ENCODE data around the gene ATXN7L1.

Gene ATXN7L1

DNA sequence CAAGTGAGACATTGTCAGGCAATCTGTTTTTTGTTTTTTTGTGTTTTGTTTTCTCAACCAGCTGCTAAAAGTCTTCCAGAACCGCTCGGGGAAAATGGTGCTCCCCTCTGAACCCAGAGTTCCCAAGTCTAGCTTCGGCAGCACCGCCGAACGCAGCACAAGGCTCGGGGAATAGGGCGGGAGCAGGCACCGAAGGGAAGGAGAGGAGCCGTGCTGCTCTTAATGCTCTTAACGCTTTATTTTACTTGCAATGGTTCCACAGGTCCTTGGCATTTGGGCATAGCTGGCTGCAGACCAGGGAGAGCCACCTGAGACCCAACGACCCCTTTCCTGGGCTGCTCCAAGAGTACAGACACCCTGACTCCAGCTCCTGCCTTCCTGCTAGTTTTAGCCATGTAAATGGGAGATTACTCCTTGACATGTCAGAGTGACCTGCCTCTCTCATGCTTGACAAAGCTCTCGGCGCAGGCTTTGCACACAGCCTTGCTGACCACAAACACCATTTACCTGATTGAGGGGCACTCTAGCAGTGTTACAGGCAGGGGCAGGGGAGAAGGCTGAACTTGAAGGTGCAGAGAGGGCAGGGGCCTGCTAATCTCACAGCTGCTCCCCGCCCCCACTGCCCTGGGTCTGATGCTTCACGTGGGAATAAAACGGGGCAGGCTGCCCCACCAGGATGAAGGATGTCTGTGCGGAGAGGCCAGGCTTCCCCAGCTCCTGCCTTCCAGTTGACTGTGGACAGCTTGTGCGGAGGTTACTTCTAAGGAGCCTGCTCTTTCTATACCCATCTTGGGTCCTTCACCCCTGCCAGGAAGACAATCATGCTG, 236.5 kb downstream of the ATXN7L1 start:
- DNase-seq = peak; percentile 84

DNA sequence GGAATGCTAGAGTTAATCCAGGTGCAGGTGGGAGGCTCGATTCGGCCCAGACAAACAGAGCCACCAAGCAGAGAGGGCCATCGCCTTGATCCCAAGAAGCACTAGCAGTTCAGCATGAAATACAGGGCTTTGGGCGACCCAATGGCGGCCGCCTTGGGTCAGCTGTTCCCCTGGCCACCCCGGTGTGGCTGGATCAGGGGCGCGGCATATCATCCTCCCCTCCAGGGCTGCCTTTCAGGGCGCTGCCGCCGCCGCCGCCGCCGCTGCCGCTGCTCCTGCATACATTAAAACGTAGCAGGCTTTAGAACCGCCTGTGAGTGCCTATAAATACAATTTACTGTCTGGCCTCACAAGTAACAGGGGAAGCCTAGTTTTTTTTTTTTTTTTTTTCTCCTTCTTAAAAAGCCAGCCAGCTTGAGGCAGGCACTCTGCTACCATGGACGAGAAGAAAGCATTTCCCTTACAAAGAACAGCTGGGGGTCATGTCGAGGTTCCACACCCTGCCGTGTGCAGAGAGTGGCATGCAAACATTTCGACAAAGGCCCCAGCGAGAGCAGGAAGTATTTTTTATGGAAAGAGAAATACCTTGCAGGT, 237.4 kb downstream of the ATXN7L1 start:
- DNase-seq = peak; percentile 96

DNA sequence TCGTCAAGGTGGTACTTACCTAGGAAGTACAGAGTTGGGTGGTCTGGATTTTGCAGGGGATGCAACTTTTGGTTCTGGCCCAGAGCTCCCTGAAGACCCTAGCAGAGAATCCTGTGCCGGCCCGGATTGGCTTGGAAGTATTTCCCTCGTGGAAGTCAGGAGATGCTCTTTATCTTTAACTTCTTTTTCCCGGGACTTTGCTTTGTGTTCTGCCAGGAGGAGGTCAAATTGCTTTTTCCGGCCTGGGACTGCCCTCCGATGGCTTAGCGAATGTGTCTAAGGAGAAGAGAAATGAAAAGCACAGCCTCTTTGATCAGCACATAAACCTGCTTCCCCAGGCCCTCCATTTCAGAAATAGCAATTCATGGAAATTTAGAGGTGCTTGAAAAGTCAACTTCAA, 238.1 kb downstream of the ATXN7L1 start:
- DNase-seq = peak; percentile 76

DNA sequence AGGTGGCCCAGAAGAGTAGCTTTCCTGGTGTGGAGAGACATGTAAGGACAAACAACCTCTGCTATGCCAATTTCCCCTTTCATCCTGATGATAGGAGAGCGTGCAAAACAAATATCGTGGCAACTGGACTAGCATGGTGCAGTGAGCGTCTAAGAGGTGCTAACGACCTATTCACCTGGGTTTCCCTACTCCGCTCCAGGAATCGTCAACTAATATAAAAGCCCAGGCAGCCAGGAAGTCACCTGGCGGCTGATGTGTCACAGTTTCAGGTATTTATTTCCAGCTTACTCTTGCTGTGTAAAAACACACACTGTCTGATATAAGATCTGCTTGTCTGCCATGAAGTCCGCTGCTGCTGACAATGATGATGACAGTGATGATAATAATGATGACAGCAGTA, 238.6 kb downstream of the ATXN7L1 start:
- peak; percentile 78 for DNase-seq

DNA sequence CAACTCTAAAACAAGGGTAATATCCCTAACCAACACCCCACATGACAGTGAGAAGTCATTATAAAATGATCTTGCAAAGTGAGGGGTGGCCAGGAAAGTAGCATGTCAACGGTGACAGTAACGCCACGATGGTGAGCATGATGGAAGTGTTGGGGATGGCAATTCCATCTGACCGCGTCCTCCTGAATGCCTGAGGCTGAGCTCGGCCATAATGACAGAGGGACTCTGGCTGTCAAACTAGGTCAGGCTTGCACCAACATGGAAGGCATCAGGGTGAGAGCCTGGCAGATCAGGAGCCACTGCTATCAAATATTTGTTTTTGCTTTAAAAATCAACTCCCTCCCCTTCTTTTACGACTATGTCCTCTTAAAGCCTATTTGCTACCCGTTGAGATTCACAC, 239.4 kb downstream of the ATXN7L1 start:
- no peak for DNase-seq

DNA sequence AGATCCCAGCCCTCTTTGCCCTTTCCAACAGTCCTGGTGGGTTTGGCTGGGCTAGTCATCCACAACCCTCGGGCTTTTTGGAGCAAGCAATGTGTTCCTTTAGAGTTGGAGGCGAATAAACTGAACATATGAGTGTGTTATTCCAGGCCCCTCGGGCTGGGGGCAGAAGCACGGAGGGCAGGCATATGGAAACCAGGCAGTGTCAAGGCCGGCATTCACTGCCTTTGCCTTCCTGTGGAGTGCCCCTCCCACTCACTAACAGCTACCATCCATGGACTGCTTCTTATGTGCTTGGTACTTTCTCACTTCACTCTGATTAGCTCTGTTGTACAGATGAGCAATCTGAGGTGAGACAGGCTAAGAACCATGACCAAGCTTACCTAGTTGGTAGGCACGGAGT, 241.2 kb downstream of the ATXN7L1 start:
- no peak for DNase-seq

DNA sequence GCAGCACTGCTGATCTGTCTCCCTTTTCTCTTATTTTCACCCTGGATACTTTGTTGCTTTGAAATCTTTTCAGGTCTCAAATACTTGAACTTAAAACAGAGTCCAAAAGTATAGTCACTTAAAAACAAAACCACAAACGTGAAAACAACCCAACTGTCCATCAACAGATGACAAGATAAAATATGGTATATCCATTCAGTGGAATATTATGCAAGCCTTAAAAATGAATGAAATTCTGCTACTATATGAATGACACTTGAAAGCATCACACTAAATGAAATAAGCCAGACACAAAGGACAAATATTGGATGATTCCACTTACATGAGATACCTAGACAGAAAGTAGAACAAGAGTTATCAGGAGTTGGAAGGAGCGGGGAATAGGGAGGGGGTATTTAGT, 250.4 kb downstream of the ATXN7L1 start:
- DNase-seq = no peak

DNA sequence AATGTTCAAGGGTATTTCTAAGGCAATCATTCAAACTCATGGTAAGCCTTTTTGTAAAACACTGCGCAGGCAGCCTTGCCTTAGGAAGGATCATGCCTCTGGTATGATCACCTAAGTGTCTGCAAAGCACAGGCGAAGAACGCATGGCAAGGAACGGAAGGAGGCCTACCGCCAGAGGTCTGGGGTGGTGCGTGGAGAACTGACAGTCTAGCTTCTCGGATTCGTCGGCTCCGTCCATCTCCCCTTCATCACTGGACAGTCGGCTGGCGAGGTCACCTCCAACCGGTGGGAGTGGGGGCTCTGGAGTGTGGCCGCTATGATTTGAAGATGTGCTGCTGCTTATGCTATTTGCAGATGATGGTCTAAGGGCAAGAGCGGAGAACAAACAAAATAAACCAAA, 252.5 kb downstream of the ATXN7L1 start:
- no peak for DNase-seq

DNA sequence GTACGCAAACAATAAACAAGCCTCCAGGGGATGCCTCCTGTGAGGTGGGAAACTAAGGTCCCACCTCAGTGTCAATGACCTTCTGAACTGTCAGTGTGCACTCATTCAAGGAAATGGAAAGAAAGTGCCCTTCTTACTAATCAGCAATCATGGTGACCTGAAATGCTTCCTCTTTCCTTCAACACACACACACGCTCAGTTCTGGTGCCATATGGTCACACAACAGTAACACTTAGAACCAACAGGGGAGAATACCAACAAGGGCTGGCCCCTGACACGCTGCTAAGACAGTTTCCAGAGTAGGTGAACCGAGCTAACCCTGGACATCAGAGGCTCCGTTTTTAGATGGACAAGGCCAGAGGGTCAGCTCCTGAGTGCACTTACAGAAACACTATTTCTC, 253.0 kb downstream of the ATXN7L1 start:
- DNase-seq = no peak

DNA sequence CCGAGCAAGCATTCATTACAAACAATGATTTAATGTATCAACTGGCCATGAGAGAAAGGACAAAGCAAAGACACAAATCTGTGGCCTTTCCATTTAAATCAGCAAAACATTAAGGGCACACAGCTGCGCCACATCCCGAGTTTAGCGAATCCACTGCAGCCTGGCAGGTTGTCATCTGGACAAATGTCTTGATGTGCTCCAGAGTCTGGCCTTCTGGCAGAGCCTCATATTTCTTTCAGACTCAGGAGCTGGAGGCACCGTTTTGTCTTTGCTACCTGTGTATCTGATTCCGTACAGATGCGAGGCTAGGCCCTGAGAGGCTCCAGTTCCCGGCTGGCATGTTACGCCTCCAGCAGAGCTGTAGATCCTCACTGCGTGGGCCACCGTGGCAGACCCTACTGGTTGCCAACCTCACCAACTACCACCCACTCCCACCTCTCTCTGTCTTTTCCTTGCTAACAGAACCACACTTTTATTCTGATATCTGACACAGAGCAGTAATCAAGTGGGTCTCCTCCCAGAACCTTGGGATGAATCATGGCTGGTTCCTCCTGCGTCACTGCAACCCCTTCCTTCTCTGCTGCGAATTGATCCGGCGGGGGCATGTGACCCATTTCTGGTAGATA, 254.2 kb downstream of the ATXN7L1 start:
- no peak for DNase-seq

DNA sequence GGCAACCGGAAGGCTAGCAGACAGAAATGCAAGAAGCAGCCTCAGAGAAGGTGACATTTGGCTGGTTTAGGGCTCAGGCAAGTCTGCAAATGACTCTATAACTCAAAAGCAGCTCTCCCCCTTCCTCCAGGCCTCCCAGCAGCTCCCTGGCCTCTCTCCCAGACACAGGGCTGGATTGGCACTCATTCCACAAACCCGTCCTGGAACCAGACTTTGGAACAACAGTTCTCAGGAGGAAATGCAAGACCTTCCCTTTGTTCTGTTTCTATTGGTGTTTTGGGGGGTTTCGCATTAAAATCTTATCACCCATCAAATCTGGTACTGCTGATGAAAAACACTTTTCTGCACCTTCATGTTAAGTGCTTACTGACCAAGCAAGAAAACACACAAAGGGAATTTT, 254.8 kb downstream of the ATXN7L1 start:
- DNase-seq = no peak

DNA sequence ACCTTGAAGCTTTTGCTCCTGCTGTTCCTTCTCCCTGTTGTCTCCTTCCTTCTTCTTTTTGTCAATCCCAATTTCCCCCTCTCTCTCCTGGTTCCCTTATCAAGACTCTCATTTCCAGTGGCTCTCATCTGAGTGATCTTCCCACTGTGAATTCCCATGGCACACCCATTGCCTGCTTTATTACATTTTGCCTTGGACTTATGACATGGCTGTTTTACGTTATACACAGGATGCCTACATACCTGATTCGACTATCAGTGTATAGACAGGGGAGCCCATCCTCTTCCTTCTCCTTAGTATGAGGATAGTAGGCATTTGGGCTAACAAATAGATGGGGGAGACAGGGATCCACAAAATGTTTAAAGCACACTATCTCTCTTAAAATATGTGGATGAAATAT, 255.2 kb downstream of the ATXN7L1 start:
- no peak for DNase-seq

DNA sequence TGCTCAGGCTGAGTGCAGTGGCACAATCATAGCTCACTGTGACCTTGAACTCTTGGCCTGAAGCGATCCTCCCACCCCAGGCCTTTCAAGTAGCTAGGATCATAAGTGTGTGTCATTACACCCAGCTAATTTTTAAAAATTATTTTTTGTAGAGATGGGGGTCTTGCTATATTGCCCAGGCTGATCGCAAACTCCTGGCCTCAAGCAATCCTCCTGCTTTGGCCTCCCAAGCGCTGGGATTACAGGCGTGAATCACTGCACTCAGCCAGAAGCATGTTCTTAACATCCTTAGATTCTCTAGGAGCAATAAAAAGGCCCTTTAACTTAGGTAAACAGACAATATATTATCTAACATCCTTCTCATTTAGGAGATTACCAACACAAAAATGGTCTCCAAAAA, 256.8 kb downstream of the ATXN7L1 start:
- no peak for DNase-seq

DNA sequence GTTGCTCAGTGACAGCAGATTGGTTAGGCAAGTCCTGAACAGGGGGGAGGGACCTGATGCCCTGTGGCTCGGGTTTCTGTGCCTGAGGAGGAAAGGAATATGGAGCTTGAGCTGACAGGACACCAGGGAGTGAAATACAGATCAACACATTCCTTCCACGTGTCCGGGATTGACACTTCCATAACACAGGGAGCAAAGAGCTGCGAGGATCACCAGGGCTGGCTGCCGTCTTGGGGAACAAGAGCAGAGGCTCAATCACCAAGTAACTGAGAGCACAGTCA, 258.4 kb downstream of the ATXN7L1 start:
- no peak for DNase-seq

DNA sequence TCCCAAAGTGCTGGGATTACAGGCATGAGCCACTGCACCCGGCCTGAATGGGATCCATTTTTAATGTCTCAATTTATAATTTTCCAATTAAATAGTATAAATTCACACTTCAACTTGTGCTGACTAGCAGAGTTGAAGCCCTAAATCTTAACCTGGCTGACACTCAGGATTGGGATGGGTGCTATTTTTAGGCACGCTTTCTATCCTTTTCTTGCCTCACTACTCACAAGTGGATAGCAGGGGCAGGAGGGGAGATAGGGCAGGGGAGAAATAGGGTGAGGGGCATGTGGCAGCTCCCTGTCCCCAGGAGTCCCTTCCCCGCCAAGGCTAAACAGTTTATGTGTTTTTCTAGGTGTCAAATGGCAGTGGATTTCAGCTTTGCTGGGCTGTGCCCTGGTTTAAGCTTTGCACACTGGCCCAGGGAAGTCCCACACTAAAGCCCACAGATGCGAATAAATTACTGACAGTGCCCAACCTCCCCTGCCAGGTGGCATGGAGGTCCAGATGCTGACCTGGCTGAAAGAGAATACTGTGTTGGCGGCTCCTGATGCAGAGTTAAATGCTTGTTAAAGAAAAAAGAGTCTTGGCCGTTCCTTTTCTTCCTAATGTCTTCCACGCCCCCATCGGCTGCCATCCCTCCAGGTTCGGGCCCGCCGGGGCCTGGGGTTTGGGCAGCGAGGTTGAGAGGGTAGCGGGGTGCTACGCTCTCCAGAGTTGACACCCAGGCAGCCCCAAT, 259.0 kb downstream of the ATXN7L1 start:
- DNase-seq = no peak

DNA sequence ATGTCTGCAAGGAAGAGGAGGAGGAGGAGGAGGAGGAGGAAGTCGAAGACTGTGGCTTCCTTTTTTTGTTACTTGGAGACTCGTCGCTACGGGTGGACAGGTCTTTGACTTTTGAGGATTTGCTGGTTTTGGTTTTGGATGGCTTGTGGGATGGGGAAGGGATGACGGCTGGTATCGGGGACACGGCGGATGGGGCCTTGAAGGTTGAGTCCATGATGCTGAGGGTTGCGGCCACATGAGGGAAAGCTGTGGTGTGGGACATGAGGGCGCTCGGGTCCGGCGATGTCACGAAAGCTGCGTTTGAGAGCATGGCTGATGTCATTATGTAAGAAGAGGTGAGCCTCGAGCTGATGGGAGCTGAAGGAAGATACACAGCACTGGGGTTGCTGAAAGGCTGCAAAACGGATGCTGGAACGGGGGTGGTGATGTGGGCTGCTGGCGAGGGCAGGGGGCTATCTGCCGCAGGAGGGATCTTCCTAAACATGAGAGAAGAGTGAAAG, 262.0 kb downstream of the ATXN7L1 start:
- DNase-seq = no peak

DNA sequence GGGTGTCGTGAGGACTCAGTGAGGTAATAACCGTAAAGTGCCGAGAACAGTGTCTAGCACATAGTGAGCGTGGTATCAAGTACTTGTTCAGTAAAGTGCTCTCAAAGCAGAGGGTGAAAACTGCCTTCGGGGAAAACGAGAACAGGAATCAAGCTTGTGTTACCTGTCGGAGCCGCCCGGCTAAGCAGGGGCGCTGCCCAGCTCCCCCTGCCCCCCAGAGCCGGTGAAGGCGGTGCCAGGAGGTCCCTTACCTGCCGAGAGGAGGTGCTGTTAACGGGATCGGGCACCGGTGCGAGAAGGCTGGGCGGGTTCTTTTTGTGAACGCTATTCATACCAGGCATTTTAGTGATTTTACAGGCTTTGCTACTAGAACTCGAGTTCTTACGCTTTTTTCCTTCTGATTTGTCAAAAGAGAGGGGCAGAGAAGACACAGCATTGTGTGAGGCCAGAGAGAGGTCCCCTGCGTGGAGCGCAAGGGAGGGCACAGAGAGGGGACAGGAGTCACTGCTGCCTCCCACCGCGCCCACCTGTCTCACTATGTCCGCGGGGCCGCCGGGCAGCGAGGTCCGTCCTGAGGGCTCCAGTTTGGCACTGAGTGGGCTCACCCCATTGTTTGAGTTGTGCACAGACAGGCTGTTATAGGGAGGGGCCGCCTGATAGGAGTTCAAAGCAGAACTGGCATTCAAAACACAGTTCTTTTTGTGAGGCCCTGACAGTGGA, 262.6 kb downstream of the ATXN7L1 start:
- DNase-seq = no peak

DNA sequence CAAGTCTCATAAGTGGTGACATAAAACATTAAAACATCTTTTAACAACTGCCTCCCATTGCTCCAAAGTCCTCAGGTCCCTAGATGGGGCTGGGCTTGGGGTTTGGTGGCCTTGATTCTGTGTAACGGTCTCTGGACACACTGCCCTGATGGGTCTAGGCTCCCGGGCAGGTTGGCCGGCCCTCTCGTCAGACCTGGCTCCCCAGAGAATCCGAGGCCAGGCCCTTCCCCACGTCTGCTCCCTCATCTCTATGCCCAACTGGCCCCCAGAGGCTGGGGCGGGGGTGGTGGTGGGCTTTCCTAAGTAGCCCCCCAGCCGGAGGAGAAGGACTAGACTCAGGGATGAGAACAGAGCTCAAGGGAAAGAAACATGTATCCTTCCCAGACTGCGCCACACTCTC, 263.6 kb downstream of the ATXN7L1 start:
- DNase-seq = no peak

DNA sequence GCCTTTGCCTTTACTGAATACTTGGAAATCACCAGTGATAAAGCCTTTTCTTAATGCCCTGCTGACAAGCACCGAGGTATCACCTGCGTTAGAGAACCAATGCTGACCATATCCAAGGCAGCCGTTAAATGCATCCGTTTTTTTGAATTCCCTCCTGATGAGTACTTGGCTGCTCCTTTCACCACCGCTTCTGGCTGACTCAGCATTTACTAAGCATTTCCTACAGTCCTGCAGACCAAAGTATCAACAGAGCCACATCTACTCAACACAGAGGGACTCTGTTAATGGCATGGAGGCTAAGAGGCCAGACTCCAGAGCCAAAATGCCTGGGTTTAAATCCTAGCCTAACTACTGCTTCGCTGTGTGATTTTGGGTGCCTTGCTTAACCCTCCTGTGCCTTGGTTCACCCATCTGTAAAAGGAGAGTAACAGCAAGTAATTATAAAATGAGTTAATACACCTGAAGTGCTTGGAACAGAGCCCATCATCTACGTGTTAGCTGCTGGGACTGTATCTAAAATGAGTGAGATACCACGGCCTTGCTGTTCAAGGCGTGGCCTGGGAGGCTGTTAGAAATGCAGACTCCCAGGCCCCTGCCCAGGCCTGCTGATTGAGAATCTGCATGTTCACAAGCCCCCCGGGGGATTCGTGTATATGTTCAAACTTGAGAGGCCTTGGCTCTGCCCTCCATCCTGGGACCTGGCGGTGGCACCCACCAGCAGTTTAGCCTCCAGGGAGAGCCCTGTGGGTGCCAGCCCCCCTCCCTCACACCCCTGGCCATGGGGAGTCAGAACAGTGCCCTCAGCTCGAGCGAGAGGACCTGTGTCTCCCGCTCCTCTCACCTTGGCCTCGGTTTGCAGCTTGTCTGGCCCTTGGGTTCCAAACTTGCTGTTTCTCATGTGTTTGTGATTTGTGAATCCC, 264.3 kb downstream of the ATXN7L1 start:
- DNase-seq = no peak

DNA sequence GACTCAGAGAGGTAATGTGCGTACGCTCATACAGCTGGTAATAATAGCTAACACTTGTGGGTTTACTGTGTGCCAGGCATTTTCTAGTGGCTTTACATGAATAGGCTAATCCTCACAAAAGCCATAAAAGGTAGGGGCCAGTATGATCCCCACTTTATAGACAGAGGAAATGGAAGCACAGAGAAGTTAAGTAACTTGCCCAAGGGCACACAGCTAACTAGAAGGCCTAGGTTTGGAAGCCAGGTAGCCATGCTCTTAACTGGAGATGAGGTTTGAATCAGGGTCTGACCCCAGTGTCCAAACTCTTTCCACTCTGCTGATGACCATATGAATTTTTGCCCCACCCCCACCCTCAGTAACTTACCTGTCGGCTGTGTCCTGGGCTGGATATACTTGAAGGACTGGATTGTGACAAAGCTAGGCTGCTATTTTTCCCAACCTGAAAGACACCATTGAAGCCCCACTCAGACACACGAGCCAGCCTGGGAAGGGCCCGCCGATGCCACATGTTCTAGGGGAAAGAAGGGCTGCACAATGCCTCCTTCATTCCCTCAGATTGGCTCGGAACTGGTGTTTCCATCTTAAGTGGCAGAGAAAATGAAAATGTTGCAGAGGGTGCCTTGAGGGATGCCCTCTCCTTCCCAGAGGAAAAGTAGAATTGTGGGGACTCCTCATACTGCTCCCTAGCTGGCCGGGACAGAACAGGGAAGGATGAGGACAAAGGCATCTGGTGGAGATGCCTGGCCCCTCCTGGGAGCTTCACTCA, 266.1 kb downstream of the ATXN7L1 start:
- DNase-seq = no peak

Measured in NCI-H526 treated with DMSO at 0.1 percent for 48 hours (cell line).